ENCODE measurements around the gene ADAM8. TPM values are rescaled to one million over a fixed set of nuclear protein-coding genes. Genes with fewer than 3 reads are reported as not detected.

Gene ADAM8
- total RNA-seq, 1 donor from 2014 or later: 6.2 TPM

- Mint-ChIP-seq H3K27ac (peak overlapping the region; percentile 81), H3K36me3 (no peaks in the 10 kb centered on the region)
Observed at GRCh38 chr10:133276100-133276434, 601 bp downstream of the ADAM8 start.

DNA sequence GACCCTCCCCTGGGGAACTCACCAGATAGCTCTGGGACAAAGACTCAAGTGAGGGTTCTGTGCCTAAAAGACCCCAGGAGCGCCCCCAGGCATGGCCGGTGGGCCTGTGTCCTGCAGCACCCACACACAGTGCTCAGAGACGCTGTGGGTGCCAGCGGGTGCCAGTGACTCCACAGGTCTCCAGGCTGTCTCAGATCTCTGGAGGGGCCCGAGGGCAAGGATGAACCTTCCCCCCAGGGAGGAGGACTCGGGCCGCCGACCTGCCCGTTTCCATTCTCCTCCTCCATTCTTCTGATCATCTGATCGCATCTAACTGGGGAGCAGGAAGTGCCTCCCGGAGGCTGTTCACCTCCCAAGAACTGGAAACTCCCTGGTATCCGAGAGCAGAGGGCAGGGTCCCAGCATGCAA, 980 bp downstream of the ADAM8 start:
- H3K27ac Mint-ChIP-seq: peak overlapping the region; percentile 81
- peaks cover 8% of the 10 kb centered on the region for H3K4me1 Mint-ChIP-seq (ENCODE audit: unreplicated experiment)
- TF ChIP-seq, protein P1, sequence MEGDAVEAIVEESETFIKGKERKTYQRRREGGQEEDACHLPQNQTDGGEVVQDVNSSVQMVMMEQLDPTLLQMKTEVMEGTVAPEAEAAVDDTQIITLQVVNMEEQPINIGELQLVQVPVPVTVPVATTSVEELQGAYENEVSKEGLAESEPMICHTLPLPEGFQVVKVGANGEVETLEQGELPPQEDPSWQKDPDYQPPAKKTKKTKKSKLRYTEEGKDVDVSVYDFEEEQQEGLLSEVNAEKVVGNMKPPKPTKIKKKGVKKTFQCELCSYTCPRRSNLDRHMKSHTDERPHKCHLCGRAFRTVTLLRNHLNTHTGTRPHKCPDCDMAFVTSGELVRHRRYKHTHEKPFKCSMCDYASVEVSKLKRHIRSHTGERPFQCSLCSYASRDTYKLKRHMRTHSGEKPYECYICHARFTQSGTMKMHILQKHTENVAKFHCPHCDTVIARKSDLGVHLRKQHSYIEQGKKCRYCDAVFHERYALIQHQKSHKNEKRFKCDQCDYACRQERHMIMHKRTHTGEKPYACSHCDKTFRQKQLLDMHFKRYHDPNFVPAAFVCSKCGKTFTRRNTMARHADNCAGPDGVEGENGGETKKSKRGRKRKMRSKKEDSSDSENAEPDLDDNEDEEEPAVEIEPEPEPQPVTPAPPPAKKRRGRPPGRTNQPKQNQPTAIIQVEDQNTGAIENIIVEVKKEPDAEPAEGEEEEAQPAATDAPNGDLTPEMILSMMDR (conservative IDR thresholded peaks at IDR 0.05): no peak
- no peaks in the 10 kb centered on the region for H3K9me3 Mint-ChIP-seq
- peaks cover 3% of the 10 kb centered on the region for H3K27me3 Mint-ChIP-seq
- no peaks in the 10 kb centered on the region for H3K36me3 Mint-ChIP-seq
- H3K4me3 Mint-ChIP-seq: peak overlapping the region; percentile 28
- DNase-seq (ENCODE audit: extremely low spot score, unreplicated experiment): no peak

More at GRCh38 chr10:133276100-133276434, 601 bp downstream of the ADAM8 start:
- TF ChIP-seq, protein P1 (conservative IDR thresholded peaks at IDR 0.05): no peak
- Mint-ChIP-seq H3K27me3 (peaks cover 3% of the 10 kb centered on the region), H3K9me3 (no peaks in the 10 kb centered on the region), H3K4me1 (ENCODE audit: unreplicated experiment) (peaks cover 8% of the 10 kb centered on the region), H3K4me3 (peak overlapping the region; percentile 28)
- DNase-seq (ENCODE audit: extremely low spot score, unreplicated experiment): no peak

DNA sequence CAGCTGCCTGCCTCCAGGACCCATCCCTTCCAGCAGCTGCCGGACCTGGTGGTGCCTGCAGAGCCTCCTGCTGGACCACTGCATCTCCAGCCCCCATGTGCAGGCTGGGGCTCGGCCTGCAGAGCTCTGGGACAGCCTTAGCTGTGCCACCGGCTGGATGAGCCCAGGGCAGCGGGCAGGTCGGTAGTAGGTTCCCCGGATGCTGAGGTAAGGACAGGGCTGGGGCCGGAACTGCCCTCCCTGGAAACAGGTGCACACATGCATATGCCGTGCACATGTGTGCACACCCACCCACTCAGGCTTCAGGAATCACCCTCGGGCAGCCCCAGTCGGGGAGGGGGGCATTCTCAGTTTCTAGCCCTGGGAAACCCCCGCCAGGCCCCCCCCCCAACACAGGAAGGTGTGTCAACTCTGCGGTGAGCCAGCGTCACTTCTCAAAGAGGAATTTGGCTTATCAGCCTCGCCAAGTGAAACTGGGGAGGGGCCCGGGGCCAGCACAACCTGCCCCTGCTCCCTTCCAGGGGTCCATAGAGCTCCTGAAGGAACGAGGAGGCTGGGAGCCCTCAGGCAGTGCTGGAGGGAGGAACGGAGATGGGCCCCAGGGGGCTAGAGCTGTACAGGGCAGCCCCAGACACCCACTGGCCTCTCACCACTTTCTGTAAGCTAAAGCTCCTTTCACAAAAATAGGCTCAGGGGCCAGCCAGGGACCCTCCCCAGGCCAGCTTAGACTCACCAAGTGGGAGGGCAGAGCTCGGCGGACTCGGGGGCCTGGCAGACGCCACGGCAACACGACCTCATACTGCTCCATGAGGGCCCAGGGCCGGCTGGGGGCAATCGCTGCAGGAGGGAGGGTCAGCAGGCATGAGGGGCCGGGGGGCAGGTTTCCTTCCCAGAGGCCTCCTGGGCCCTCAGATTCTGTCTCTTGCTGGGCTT, 1.7 kb downstream of the ADAM8 start:
- Mint-ChIP-seq H3K4me3 (no peak overlapping the region), H3K4me1 (ENCODE audit: unreplicated experiment) (peaks cover 8% of the 10 kb centered on the region), H3K27ac (peak overlapping the region; percentile 81), H3K36me3 (no peaks in the 10 kb centered on the region), H3K27me3 (peaks cover 3% of the 10 kb centered on the region), H3K9me3 (no peaks in the 10 kb centered on the region)
- TF ChIP-seq, protein P1 (conservative IDR thresholded peaks at IDR 0.05): no peak
- no peak for DNase-seq (ENCODE audit: extremely low spot score, unreplicated experiment)

DNA sequence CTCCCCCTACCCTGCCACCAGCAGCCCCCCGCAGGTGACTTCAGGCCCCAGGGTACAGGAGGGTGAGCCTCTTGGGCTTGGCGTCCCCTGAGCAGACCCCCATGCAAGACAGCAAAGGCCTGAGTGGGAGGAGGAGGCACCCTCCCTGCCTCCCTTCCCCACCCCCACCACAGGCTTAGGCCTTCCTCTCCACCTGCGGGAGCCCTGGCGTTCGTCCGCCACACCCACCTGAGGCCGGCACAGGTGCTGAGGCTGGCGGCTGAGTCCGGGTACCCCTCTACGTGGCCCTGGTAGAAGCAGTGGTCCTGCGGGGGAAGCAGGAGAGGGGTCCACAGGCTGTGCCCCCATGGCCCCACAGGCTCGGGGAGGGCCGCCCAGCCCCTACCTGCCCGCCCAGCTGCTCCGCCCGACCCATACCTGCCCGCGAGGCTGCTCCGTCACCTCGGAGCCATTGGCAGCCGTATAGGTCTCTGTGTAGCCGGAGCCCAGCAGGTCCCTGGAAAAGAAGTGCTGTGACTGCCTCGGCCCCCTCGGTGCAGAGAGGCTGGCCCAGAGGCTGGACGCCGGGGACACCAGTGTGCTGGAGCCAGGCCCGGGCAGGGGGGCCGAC, 3.0 kb downstream of the ADAM8 start:
- Mint-ChIP-seq H3K27ac (no peak overlapping the region), H3K36me3 (no peaks in the 10 kb centered on the region), H3K4me3 (no peak overlapping the region), H3K27me3 (peaks cover 3% of the 10 kb centered on the region), H3K9me3 (no peaks in the 10 kb centered on the region), H3K4me1 (ENCODE audit: unreplicated experiment) (peaks cover 6% of the 10 kb centered on the region)
- TF ChIP-seq, protein P1 (conservative IDR thresholded peaks at IDR 0.05): no peak
- no peak for DNase-seq (ENCODE audit: extremely low spot score, unreplicated experiment)

DNA sequence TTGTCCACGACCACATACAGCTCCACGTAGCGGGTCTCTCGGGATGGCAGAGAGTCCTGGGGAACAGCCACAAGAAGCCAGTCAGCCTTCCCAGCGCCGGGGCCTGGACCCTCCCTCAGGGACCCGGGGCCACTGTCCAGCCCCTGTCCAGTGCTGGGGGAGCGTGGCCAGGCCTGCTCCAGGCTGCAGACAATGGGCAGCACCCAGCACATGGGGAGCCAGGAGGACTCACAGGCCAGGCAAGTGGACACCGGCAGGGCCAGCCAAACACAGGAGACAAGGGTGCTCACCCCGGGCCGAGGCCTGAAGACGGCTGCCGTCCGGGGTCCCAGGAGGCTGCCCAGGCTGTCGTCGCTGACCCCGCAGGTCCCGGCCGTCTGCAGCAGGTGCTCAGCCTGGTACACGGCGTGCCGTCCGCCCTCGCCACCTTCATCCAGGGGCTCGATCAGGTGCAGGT, 3.7 kb downstream of the ADAM8 start:
- no peak overlapping the region for H3K4me3 Mint-ChIP-seq
- no peaks in the 10 kb centered on the region for H3K4me1 Mint-ChIP-seq (ENCODE audit: unreplicated experiment)
- peaks cover 3% of the 10 kb centered on the region for H3K27me3 Mint-ChIP-seq
- H3K9me3 Mint-ChIP-seq: no peaks in the 10 kb centered on the region
- TF ChIP-seq, protein P1 (conservative IDR thresholded peaks at IDR 0.05): no peak
- no peak for DNase-seq (ENCODE audit: extremely low spot score, unreplicated experiment)
- H3K36me3 Mint-ChIP-seq: no peaks in the 10 kb centered on the region
- H3K27ac Mint-ChIP-seq: no peak overlapping the region
